Cardiac fibroblast (primary cell): ENCODE data around the gene LHB.

ENCODE experiments used
- DNase-seq, 2 donors: peaks; one replicate each; pipeline versions ENCODE4 v3.0.0 to v3.0.0-alpha.2; 2010; ENCODE audit warnings: low read depth in 2 of 2
- H3K4me3 ChIP-seq, 2 donors: replicated peaks in 1 of 2; 1 replicate in 1 of 2; 2 replicates in 1 of 2; pipeline ENCODE4 v1.5.1; 2011; ENCODE audit warnings: low read depth in 2 of 2, low read length in 2 of 2, mild to moderate bottlenecking in 2 of 2, moderate library complexity in 1 of 2
- TF ChIP-seq, protein P1 (sequence below): IDR thresholded peaks from one replicate; pipeline ENCODE4 v1.5.1; 2011; ENCODE audit warnings: low read depth, mild to moderate bottlenecking, low read length, inconsistent platforms

Gene LHB

GRCh38 chr19:49017041-49017665 lies at the start of gene LHB:
LHB (minus strand) TSS chr19:49017091; CDS start chr19:49017081, 10 bp downstream.
- DNase-seq, result no peak
- TF ChIP-seq, protein P1, sequence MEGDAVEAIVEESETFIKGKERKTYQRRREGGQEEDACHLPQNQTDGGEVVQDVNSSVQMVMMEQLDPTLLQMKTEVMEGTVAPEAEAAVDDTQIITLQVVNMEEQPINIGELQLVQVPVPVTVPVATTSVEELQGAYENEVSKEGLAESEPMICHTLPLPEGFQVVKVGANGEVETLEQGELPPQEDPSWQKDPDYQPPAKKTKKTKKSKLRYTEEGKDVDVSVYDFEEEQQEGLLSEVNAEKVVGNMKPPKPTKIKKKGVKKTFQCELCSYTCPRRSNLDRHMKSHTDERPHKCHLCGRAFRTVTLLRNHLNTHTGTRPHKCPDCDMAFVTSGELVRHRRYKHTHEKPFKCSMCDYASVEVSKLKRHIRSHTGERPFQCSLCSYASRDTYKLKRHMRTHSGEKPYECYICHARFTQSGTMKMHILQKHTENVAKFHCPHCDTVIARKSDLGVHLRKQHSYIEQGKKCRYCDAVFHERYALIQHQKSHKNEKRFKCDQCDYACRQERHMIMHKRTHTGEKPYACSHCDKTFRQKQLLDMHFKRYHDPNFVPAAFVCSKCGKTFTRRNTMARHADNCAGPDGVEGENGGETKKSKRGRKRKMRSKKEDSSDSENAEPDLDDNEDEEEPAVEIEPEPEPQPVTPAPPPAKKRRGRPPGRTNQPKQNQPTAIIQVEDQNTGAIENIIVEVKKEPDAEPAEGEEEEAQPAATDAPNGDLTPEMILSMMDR, result no peak
- peak within 1 kb of the TSS; percentile 33 to 45 for H3K4me3 ChIP-seq

GRCh38 chr19:49065905-49066512 lies 49.1 kb upstream of the LHB start:
- H3K4me3 ChIP-seq, result no peak overlapping the region
- no peak for DNase-seq
- TF ChIP-seq, protein P1, result no peak

DNA sequence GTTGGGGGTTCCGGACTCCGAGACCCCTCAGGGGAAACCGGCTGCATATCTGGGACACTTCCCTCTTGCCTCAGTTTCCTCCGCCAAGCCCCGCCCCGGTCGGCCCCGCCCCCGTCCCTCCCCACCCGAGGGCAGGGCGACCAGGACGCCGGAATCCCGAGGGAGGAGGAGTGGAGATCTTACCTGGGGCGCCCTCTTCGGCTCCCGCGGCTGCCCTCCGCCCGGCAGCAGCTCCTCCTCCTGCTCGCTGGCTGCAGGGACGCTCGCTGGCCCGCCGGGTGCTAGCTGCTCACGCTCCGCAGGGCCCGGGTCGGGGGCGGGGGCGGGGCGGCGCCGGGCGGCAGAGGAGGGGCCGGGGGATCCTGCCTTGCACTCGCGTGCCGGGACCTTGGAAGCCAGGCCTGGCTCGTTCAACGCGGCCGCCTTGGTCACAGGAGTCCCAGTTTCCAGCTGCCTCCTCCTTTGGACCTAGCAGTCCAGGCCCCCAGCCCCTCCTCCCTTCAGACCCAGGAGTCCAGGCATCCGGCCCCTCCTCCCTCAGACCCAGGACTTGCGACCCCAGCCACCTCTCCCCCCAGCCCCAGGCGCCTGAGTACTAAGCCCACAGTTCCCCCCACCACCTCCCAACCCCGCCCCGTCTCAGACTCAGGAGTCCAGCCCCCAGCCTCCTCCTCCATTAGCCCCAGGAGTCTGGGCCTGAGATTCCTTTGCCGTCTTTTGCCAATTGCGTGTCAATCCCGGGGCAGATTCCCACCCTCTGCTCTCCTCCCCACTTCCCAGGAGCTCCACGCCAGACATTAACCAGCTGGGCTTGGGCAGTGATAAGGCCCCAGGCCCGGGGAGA lies 48.1 kb upstream of the LHB start, which contains the start of gene NTF4:
TSS of gene NTF4 (minus strand) at position 51 of the 844 bp plus-strand sequence. CDS start 2,821 bp downstream, outside the sequence.
- TF ChIP-seq, protein P1, result no peak
- DNase-seq, result peak in 1 of 2 donors; percentile 28
- peak within 1 kb of the TSS in 1 of 2 donors; percentile 15 for H3K4me3 ChIP-seq

- no peak for DNase-seq
- peak overlapping the region in 1 of 2 donors; percentile 15 for H3K4me3 ChIP-seq
- TF ChIP-seq, protein P1, result no peak
Measured at GRCh38 chr19:49064029-49064629, 47.2 kb upstream of the LHB start.

- H3K4me3 ChIP-seq, result no peak overlapping the region
- DNase-seq, result no peak
- TF ChIP-seq, protein P1, result no peak
Measured at GRCh38 chr19:49061445-49061844, 44.6 kb upstream of the LHB start.

GRCh38 chr19:49061000-49061399 lies 44.1 kb upstream of the LHB start:
- TF ChIP-seq, protein P1, result no peak
- DNase-seq, result no peak
- H3K4me3 ChIP-seq, result no peak overlapping the region
